NOMO-1 treated with dmso at 0.1 percent for 144 hours (cell line): ENCODE results near the gene CRNN.

ENCODE experiments used
- DNase-seq: peaks from one replicate; lab custom pipeline; 2025; ENCODE audit not compliant: unreplicated experiment; lab: John Stamatoyannopoulos, UW

Gene CRNN

DNA sequence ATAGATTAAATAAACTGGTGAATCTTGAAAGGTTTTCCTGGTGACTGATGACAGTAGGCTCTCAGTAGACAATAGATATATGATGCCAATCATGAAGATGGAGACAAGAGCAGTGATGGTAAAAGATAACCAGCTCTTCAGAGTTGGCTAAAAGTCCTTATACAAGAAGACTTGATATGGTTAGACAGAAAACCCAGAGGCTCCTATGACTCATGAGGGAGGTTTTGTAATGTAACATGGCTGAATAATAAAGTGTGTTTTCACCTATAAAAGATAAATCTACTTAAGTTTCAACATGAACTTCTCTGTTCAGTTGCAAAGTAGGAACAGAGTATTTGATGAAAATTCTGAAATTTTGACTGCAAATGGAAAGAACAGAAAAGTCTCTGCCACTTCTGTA is 12.7 kb upstream of the CRNN start:
- DNase-seq: no peak

DNA sequence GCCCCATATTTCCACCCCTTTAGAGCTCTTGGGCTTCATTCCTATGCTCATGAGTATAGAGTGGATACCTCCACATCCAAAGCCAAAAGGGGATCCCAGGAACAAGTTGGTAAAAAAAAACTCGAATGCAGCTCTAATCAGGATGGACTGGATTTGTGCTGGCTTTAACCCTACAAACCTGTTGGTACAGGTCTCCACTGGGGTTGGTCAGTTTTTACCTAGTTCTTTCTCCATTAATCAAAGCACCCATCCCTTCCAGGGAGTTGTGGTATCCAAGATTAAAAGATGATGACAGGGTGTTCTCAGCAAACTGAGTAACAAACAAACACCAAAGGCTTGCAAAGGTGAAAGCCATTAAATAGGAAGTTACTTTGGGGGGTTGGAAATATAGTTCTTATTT is 5.9 kb upstream of the CRNN start:
- DNase-seq: no peak

DNA sequence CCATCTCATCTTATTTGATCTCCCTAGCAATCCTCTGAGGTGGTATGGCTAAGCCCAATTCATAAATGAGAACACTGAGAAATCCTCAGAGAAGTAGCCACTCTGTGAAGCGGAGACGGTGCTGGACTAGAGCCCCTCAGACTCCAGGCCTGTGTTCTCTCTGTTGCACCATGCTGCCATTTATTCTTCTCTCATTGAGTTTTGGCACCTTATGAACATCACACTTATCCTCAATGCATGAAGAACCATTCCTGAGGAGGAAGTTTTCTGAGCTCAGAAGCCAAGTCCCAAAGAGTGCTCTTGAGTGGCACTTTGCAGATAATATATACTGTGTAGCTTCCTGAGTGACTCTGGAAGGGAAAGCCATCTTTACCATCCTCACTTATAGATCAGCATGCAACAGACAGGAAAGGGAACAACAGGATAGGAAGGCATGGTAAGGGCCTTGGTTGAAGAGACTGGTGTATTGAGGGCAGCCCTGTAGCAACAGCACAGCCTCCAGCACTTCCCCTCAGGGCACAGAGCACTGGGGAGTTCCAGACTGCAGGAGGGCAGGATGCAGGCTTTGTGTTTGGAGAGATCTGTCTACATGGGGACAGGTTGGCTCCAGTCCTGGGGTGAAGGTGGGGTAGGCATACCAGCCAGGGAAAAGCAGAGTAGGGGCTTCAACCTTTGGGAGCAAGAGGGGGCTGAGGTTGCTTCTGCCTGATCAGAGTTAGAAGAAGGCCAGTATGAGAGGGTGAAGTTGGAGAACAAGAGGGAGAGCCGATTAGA is 1.6 kb upstream of the CRNN start:
- DNase-seq: no peak

DNA sequence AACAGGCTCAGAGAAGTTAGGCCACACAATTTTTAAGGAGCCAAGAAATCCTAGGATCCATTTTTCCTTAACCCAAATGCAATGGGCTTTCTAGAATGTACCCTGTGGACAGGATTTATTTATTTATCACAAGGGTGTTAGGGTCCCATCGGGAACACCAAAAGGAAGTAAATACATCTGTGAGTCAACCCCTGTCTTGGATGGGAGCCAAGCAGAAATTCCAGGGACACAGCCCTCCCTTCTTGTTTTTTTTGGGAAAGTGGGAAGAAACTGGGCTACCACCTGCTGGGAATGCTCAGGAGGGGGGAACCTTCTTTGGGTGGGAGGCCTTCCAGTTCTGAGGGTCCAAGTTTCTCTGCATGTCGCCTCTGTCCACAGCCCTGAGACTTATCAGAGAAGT is 1.3 kb downstream of the CRNN start:
- DNase-seq: no peak

DNA sequence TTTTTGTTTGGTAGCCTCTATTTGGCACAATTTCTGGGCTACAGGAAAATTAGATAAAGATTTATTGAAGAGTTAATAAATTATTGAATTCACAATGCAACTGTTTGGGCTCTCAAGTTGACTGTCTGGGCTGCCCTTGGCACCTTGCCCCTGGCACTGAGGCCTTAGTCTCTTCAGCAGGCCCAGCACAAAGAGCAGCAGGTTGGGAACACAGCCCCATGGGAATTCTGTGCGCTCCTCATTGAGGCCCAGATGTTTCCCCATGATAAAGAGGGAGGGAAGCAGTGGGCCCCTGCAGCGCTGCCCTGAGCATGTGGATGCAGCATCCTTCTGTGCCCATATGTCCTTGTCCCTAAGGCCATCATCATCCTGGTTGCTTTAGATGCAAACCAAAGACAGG is 2.9 kb downstream of the CRNN start:
- DNase-seq: no peak

DNA sequence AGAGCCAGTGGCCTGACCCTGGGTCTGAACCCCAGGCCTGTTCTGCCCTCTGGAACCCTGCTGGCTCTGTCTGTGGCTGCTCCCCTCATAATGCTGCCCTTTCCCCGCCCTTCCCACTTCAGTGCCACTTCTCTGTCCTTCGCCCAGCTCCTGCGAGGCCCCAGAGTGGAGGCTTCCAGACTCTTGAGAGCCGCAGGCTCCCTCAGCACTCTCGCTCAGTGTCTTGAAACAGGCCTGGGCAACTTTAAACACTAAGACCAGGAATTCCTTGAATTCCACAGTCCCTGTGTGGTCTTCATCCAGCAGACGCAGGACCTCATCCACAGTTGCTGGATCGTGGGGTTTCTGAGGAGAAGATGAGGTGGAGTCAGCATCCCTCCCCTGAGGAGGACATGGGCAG is 3.5 kb downstream of the CRNN start:
- DNase-seq: no peak

DNA sequence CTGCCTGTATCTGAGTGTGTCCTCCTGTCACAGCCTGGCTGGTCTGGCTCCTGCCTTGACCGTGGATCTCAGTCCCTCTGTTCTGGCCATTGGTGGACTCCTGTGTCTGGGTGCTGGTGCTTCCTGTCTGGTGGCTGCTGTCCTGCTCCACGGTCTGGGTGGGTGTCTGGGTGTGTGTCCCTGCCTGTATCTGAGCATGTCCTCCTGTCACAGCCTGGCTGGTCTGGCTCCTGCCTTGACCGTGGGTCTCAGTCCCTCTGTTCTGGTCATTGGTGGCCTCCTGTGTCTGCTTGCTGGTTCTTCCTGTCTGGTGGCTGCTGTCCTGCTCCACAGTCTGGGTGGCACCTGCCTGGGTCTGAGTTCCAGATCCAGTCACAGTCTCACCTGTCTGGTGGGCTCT is 4.0 kb downstream of the CRNN start:
- DNase-seq: no peak

DNA sequence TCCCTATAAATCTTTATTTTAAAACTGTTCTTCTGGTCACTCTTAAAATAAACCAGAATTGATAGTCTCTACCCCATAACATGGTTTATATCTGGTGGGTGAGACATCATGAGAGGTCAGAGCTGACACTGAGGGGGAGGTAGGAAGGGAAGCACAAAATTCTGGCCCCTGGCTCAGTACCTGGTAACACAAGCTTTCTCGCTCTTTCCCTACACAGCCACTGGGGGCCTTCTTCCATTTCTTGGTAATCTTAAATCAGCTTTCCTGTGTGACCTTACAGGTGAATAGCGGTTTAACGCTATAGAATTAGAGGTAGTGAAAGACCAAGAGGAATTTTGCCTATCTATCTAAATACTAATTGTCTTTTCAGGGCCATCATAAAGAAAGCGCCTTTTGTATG is 5.4 kb downstream of the CRNN start:
- no peak for DNase-seq

DNA sequence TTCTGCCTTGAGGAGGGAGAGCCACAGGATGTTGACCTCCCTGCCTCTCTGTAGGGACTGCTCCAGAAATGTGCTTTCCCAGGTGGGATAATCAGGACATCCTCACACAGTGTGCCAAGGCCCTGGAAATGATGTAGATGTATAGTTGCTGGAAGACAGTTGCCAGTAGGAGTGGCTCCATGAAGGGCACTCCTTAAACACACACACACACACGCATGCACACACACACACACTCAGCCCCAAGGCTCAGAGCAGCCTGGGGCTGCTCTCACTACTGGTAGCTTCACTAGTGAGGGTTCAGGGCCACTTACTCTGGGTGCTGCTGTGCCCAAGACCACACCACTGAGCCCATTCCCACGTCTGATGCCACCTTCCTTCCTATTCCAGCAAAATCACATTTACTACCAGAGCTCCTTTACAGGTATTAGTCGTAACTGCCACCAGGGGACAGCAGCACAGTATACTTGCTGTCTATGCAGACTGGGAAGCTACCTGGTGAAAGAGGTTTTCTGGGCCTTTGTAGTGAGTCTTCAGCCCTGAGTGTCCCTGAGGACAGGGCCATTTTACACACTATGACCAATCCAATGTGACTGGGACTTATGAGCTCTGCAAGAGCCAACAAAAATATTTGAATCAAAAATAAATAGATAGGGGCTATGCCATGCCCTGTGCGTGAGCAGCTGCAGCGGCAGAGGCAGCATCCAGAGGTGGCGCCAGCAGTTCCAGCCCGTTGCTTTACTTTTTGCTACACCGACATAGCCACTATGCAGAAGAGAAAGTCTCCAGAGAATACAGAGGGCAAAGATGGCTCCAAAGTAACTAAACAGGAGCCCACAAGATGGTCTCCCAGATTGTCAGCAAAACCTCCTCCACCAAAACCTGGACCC is 15.0 kb downstream of the CRNN start:
- no peak for DNase-seq

DNA sequence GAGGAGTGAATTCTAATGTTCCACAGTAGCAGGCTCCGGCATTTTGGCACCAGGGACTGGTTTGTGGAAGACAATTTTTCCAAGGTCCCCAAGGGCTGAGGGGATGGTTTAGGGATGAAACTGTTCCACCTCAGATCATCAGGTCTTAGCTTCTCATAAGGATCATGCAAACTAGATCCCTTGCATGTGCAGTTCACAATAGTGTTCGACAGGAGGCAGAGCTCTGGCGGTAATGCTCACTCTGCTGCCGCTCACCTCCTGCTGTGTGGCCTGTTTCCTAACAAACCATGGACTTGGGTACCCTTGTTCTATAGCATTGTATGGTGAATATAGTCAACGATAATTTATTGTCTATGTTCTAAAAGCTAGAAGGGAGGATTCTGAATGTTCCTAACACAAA is 16.6 kb downstream of the CRNN start:
- DNase-seq: no peak

DNA sequence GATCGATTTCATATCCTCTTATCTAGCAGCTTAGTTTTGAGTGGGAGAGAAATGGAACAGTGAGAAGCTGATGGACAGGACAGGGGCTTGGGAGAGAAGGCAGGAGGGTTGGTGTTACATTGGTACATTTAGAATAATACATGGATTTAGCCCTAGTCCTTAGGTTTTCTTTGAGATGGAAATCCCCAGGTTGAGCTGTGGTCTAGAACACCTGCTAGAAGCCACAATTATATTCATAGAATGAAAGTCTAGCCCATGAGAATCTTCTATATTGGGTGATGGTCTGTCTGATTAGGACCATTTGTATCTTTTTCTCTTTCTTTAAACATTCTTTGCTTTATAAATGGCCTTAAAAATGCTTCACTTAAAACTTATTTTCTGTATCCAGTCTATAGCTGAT is 19.9 kb downstream of the CRNN start:
- no peak for DNase-seq

DNA sequence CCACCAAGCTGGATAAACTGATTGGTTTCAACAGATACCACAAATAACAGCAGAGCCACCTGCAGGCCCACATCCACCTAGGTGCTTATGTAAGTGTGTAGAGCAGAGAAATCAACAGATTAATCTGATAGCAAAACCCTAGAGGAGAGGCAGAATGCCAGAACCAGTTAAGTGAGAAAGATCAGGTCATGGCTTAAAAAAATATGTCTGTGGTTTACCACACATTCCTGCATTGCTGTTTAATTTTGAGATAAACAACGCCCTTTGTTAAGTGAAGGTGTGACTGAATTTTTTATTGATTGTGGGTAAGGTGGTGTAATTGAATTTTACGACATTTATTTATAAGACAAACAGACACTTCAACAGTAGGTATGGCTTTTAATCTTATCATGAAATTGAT is 21.2 kb downstream of the CRNN start:
- DNase-seq: no peak

DNA sequence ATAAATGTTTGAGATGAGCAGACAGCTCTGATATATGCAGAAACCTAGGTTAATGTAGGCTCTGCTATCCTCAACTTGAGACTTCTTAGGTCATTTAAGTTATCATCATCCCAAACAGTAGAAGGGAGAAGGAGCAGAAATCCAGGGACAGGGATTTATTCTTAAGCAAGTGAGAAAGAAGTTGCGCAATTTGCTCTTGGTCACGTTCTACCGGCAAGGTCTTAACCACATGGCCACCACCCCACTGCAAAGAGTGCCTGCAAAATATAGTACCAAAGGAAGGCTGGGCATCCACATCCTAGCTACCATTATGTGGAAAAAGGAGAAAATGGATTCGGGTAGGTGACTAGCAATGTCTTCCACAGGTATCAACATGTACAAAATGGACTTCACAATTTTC is 25.2 kb downstream of the CRNN start:
- DNase-seq: no peak

DNA sequence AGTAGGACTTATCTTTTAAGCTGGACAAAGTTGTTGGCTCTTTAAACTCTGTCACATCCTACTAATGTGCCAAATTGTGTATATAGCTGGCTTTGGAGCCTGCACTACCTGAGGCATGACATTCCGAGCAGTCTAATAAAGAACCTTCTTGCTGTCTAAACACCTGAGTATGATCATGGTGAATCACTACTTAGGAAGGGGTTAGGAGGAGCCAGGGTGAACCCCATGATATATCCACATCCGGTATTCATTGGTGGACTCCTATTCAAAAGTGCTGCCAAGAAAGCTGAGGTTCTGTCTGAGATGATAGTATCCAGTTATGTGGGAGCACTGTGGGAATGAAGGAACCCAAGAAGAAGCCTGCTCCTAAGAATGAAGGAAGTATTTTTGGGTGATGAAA is 27.1 kb downstream of the CRNN start:
- no peak for DNase-seq

DNA sequence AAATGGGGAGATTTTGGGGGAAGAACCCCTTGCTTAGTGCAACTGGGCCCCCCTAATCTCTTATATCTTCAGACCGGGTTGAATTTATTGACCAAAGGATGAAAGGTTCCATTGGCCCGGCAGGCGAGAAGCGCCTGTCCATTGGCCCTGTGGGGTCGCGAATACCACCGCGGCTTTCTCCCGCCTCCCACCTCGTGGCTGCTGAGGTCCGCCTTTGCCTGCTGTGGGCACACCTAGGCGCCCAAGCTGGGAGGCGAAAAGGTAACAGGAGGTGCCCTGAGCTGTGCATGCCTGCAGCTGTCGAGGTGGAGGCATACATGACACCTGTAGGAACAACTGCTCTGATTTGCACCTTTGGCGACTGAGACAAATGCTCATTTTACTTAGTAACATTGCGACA is 33.1 kb downstream of the CRNN start:
- DNase-seq: no peak

DNA sequence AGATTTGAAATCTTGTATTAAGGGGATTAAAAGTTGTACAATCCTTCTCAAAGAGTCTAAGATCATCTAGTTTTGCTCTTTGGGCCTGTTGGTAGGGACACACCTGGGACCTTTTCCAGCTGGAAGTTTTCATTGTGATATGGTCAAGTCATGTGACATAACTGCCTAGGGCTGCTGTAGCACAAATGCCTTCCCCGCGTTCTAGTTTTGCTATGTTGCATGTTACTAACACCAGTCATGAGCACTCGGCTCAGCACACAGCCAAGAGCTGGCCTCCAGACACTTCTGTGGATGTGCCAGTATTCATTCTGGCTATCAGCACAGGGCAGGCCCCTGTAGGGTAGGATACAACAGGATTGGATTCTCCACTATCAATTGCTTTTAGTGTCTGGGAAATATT is 39.6 kb downstream of the CRNN start:
- DNase-seq: no peak

DNA sequence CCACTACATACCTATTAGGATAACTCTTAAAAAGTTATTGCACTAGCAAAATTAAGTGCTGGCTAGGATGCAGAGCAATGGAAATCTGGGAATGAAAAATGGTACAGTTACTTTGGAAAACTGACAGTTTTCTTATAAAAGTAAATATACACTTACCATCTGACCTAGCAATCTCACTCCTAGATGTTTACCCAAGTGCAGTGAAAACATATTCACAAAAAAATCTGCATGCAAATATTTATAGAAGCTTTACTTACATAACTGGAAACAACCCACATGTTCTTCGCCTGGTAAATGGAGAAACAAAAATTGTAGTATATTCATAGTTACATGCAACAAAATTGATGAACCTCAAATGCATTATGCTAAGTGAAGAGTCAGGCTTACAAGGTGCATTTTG is 41.4 kb downstream of the CRNN start:
- DNase-seq: no peak

DNA sequence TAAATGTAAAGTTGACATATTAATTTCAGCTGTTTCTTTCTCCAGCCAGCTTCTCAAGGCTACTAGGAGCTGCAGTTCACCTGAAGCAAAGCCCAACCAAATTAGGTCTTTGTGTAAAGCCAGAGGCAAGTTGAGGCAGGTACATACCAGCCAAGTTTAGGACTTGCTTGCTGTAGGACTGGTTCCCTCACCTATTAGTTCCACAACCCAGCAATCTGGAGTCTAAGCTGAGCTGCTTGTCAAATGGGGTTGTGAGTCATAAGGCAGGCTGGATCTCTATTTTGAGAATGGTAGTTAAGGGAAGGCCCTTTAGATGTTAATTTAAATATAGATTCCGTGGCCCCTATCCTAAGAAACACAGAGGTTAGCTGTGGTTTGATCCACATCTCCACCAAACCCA is 46.6 kb downstream of the CRNN start:
- no peak for DNase-seq

DNA sequence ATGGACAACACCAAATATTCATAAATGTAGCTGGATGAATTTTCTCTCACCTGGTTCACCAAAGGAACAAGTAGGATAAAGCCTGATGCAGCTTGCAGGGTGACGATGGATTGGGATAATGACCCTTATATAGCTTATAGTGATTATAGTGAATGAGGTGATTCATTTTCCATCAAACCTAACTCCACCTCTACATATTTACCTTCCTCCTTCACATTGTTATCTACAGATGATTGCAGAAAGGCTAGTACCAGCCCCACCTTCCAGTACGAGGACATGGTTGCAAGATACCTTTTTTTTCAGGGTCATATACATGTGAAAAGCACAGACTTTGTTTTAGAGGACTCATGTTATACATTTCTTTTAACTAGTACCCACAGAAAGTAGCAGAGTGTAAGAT is 54.2 kb downstream of the CRNN start, which contains the start of gene FLG2:
FLG2 (minus strand) TSS at position 101 of the 400 bp plus-strand sequence. CDS start 1,122 bp downstream, outside the sequence.
- no peak for DNase-seq
